ENCODE results near the gene KANK4. TPM values are rescaled to one million over a fixed set of nuclear protein-coding genes. Genes with fewer than 3 reads are reported as not detected.

KANK4 gene
- total and polyA plus RNA-seq, 2 of the 8 experiments (the other 6 are each of a cell fraction or from before 2014, with no cell fraction given) = 0.22 to 0.26 TPM

DNA sequence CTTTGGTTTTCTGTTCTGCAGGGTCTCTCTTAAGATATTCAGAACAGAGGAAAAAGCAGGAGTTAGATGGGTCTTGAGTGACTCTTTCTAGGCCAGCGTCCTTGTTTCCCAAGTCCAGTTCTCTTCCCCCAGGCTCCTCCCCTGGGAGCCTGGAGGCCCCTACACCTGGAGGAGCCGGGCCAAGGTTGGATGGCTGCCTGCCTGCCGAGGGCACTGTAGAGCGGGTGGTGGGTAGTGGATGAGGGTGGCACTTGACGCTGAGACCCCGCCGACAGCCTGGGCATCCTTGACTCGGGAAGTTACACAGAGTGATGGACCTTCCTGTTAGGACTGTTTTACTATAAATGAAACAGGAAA lies 17.4 kb upstream of the KANK4 start:
- Histone ChIP-seq H3K4me1 (replicated peaks in 1 of 4; ENCODE audit: control insufficient read depth in 3 of 4, insufficient read depth in 4 of 4, low read length in 3 of 4) (peaks cover 0 to 17% (median 6%) of the 10 kb centered on the region in 4 experiments; a peak in 6 of 7 replicates), H3K56ac (replicated peaks; ENCODE audit: insufficient read length, low read depth, low read length) (no peak overlapping the region), H3K27me3 (replicated peaks in 1 of 4; ENCODE audit: control insufficient read depth in 3 of 4, extremely low read depth in 1 of 4, insufficient read depth in 3 of 4, low read length in 3 of 4) (no peaks in the 10 kb centered on the region), H4K20me1 (replicated peaks in 1 of 2; ENCODE audit: control insufficient read depth in 1 of 2, insufficient read depth in 2 of 2, low read length in 2 of 2) (no peaks in the 10 kb centered on the region), H2BK20ac (ENCODE audit: low read length) (no peak overlapping the region), H3K14ac (ENCODE audit: insufficient read length) (no peak overlapping the region), H2AK5ac (ENCODE audit: low read depth, low read length) (no peak overlapping the region), H4K91ac (replicated peaks; ENCODE audit: insufficient read length, low read length) (no peak overlapping the region), H3K18ac (ENCODE audit: extremely low read depth, low read length) (no peak overlapping the region), H2BK5ac (ENCODE audit: low read depth, low read length) (no peak overlapping the region), H4K8ac (ENCODE audit: extremely low read depth, insufficient read depth, low read length) (no peak overlapping the region), H3K4ac (replicated peaks; ENCODE audit: insufficient read length, low read depth, low read length) (no peak overlapping the region), H3K4me3 (ENCODE audit: extremely low read depth in 1 of 4, insufficient read depth in 2 of 4, low read depth in 3 of 4, low read length in 4 of 4) (no peak overlapping the region), H3K36me3 (ENCODE audit: control insufficient read depth in 2 of 4, insufficient read depth in 4 of 4, low read length in 3 of 4) (no peaks in the 10 kb centered on the region), H4K5ac (ENCODE audit: insufficient read length, low read depth, low read length) (no peak overlapping the region), H3K79me2 (ENCODE audit: control insufficient read depth in 1 of 2, insufficient read depth in 2 of 2, low read length in 2 of 2) (no peaks in the 10 kb centered on the region; a peak in 1 of 4 replicates), H3K79me1 (ENCODE audit: low read depth, low read length) (no peaks in the 10 kb centered on the region), H3K23me2 (ENCODE audit: low read depth, low read length) (peaks cover 2% of the 10 kb centered on the region; the same call in 1 of the 2 replicates), H2BK12ac (ENCODE audit: low read depth, low read length) (no peak overlapping the region; the same call in 1 of the 2 replicates), H3K23ac (ENCODE audit: insufficient read length) (no peak overlapping the region), H3K4me2 (ENCODE audit: insufficient read depth in 1 of 2, low read depth in 2 of 2, low read length in 2 of 2) (no peak overlapping the region), H2BK15ac (ENCODE audit: low read length) (no peak overlapping the region), H3K9me3 (ENCODE audit: insufficient read depth in 2 of 2, low read depth in 1 of 2, low read length in 1 of 2) (no peaks in the 10 kb centered on the region), H3K27ac (ENCODE audit: low read depth, low read length) (no peak overlapping the region), H2BK120ac (replicated peaks; ENCODE audit: low read depth, low read length) (no peak overlapping the region), H2AFZ (ENCODE audit: low read length) (no peak overlapping the region), H3K9ac (replicated peaks in 1 of 4; ENCODE audit: extremely low read depth in 1 of 4, low read depth in 3 of 4, low read length in 3 of 4) (no peak overlapping the region)
- DNase-seq (ENCODE audit: low read depth in 1 of 2, low spot score in 2 of 2) (no peak), FAIRE-seq (no peak)
- POLR2A ChIA-PET (ENCODE audit: partially characterized antibody) = interaction anchor here (3.4 kb wide), 1 partner anchor 128 kb away, joined by 16 read pairs; no protein-coding TSS in a partner anchor
- CTCF ChIA-PET (ENCODE audit: partially characterized antibody) = interaction anchor here (0.8 to 4.1 kb wide), 8 partner anchors 9 to 161 kb away, joined by 3 to 13 read pairs (median 5); no protein-coding TSS in a partner anchor
- WGBS, 2 experiments (ENCODE audit: extremely low coverage in 1 of 2, insufficient coverage in 1 of 2, insufficient read length in 1 of 2, insufficient replicate concordance in 2 of 2, low coverage in 1 of 2, low lambda C conversion rate in 2 of 2, missing lambda C conversion rate in 1 of 2) = 90% methylated on average over 8 of the region's 8 CpGs; no CpG with 5 or more reads in 1 of the 2 experiments
- TF ChIP-seq SP2 (IDR thresholded peaks at IDR 0.05; ENCODE audit: low read length) (no peak), BACH1 (IDR thresholded peaks at IDR 0.05; ENCODE audit: low read length) (no peak), CTBP2 (IDR thresholded peaks at IDR 0.05; ENCODE audit: borderline replicate concordance, insufficient read depth, insufficient read length, low read length) (no peak), GTF2F1 (IDR thresholded peaks at IDR 0.05; ENCODE audit: borderline replicate concordance, low read depth, low read length) (no peak), POU5F1 (IDR thresholded peaks at IDR 0.05; ENCODE audit: low read depth, low read length) (no peak), KDM1A (IDR thresholded peaks at IDR 0.05; ENCODE audit: borderline replicate concordance, low read length) (no peak)

All from H1 (cell line).